Heart left ventricle (tissue), 16 donors: ENCODE results near the gene TRMT1. TPM values are rescaled to one million over a fixed set of nuclear protein-coding genes. Genes with fewer than 3 reads are reported as not detected.

Experiments used
- ATAC-seq, 4 donors: fragments of 200-7000 bp; cut with Tn5 transposase; one replicate each; pipeline ENCODE4 v1.9.1; 2020 to 2022; ENCODE audit warnings: moderate library complexity in 4 of 4, mild to moderate bottlenecking in 3 of 4, moderate number of reproducible peaks in 1 of 4
- DNase-seq, 5 donors: peaks; one replicate each; pipeline ENCODE4 v3.0.0-alpha.2; 2020
- H3K27ac ChIP-seq, 12 donors: fragments of 200-600 bp; sonication (generic) in 4 of 12; one replicate each; pipeline versions ENCODE4 v1.5.0 to v1.8.0; 2016 to 2022; ENCODE audit warnings: mild to moderate bottlenecking in 2 of 12
- H3K27me3 ChIP-seq, 9 donors: fragments of 200-600 bp; sonication (generic) in 2 of 9; one replicate each; pipeline versions ENCODE4 v1.5.1 to v1.8.0; 2016 to 2022; ENCODE audit warnings: mild to moderate bottlenecking in 3 of 9
- H3K36me3 ChIP-seq, 9 donors: fragments of 200-600 bp; sonication (generic) in 2 of 9; one replicate each; pipeline versions ENCODE4 v1.5.0 to v1.8.0; 2018 to 2022; ENCODE audit warnings: mild to moderate bottlenecking in 2 of 9
- H3K4me1 ChIP-seq, 12 donors: fragments of 200-600 bp; sonication (generic) in 4 of 12; one replicate each; pipeline versions ENCODE4 v1.5.0 to v1.8.0; 2016 to 2022; ENCODE audit warnings: mild to moderate bottlenecking in 3 of 12
- H3K4me3 ChIP-seq, 12 donors: fragments of 200-600 bp; sonication (generic) in 4 of 12; one replicate each; pipeline versions ENCODE4 v1.5.0 to v1.8.0; 2017 to 2022; ENCODE audit warnings: mild to moderate bottlenecking in 9 of 12, moderate library complexity in 4 of 12
- H3K9me3 ChIP-seq, 12 donors: fragments of 200-600 bp; sonication (generic) in 4 of 12; one replicate each; pipeline versions ENCODE4 v1.5.0 to v1.8.0; 2016 to 2022; ENCODE audit warnings: mild to moderate bottlenecking in 1 of 12
- CTCF ChIP-seq, 12 donors: fragments of 200-600 bp; sonication (generic) in 4 of 12; IDR thresholded peaks; one replicate each; pipeline versions ENCODE4 v1.5.0 to v1.8.0; 2018 to 2022; ENCODE audit warnings: antibody characterized with exemption in 12 of 12, mild to moderate bottlenecking in 5 of 12
- POLR2A ChIP-seq, 2 donors: fragments of 450-650 bp; IDR thresholded peaks; one replicate each; pipeline ENCODE4 v1.6.1; 2017; ENCODE audit warnings: antibody characterized with exemption in 2 of 2, mild to moderate bottlenecking in 2 of 2, moderate library complexity in 2 of 2
- WGBS, 4 donors: extraction: QIAGEN DNeasy Blood & Tissue Kit in 2 of 4; methylation state at CpG; one replicate each; pipeline versions ENCODE4 v1.1.5 to v1.1.7; 2013 to 2018; 5-methylcytosine and 5-hydroxymethylcytosine counted together
- intact Hi-C, 10 donors: fragments of 100-400 bp; cut with DNase I; formaldehyde crosslinking; loops; one replicate each; pipeline versions ENCODE4 v1.11.1 to v1.14.2; 2022
- polyA plus RNA-seq, 2 donors: library from polyadenylated mRNA; stranded (reverse); fragments of 200-250 nt; gene quantifications; one replicate each; pipeline ENCODE4 v1.2.3, GENCODE V29; 2013
- total RNA-seq, 9 donors: library from RNA; depleted of rRNA in 2 of 9; stranded (reverse); fragments of >200 nt in 2 of 9; fragmentation: NEBNext Ultra II Directional in 3 of 9; extraction: Animal tissue kit (Norgen Biotek cat#: 25700) in 3 of 9; gene quantifications; one replicate each; pipeline versions ENCODE4 v1.1.0 to v1.2.4, GENCODE V29; 2016 to 2023
- donor health status: ischemic (EF 13 %, LVEDD 7.1; RV severe dilation, severe dysfunction).
- donor health status: healthy with polysubstance abuse.
- donor health status: DM: no; HTN: yes; CAD: no.
- donor health status: DM: no; HTN: no; CAD: no.
- donor health status: ischemic (EF 25% LVEDD 6.9; RV normal size, moderate dysfunction).
- donor health status: ischemic (EF 25% LVEDD 5.7; RV mildly dilated, moderate dysfunction).
- donor health status: healthy.
- donor health status: DM: yes; HTN: yes; CAD: no.
- donor health status: ischemic (EF 35%, LVEDD 5.7; RV mildly dilated, moderate dysfunction).
- donor health status: nonischemic (EF 11% LVEDD 7.7; RV severe dilation, severe dysfunction).
- donor health status: DM: yes; HTN: yes; CAD: no.
- donor health status: PGD.
- donor health status: ischemic (EF 29% LVEDD 5.4; RV normal size, mild dysfunction).
- donor health status: nonischemic (EF 23%, LVEDD 6.1; RV moderate dilation, normal function).

Gene TRMT1
- total and polyA plus RNA-seq, 11 donors: 15.1 to 32.4 (median 19.1) TPM

DNA sequence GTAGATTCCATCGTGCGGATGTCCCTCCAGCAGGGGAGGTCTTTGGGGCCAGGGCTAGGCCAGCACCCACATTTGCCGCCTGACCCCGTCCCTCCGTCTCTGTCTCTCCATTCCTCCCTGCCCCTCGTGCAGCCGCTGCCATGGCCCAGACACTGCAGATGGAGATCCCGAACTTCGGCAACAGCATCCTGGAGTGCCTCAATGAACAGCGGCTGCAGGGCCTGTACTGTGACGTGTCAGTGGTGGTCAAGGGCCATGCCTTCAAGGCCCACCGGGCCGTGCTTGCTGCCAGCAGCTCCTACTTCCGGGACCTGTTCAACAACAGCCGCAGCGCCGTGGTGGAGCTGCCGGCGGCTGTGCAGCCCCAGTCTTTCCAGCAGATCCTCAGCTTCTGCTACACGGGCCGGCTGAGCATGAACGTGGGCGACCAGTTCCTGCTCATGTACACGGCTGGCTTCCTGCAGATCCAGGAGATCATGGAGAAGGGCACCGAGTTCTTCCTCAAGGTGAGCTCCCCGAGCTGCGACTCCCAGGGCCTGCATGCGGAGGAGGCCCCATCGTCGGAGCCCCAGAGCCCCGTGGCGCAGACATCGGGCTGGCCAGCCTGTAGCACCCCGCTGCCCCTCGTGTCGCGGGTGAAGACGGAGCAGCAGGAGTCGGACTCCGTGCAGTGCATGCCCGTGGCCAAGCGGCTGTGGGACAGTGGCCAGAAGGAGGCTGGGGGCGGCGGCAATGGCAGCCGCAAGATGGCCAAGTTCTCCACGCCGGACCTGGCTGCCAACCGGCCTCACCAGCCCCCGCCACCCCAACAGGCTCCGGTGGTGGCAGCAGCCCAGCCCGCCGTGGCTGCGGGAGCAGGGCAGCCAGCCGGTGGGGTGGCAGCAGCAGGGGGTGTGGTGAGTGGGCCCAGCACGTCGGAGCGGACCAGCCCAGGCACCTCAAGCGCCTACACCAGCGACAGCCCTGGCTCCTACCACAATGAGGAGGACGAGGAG is 18.8 kb upstream of the TRMT1 start:
- intact Hi-C loops: no loop called here
- ATAC-seq (peak in 1 of 4 donors; percentile 5), DNase-seq (no peak)
- Histone ChIP-seq H3K27me3 (no peaks in the 10 kb centered on the region), H3K4me1 (peaks cover 0 to 23% (median 7%) of the 10 kb centered on the region in 12 donors), H3K4me3 (no peak overlapping the region), H3K36me3 (peaks cover 0 to 48% (median 35%) of the 10 kb centered on the region in 9 donors), H3K27ac (peak overlapping the region in 9 of 12 donors; percentile 26 to 79 (median 38)), H3K9me3 (no peaks in the 10 kb centered on the region)
- WGBS, 4 donors: 89 to 95% (median 94%) methylated on average over 30 to 60 of the region's 60 CpGs
- TF ChIP-seq CTCF (IDR thresholded peaks at IDR 0.05): no peak
- TF ChIP-seq POLR2A (IDR thresholded peaks at IDR 0.05): no peak

DNA sequence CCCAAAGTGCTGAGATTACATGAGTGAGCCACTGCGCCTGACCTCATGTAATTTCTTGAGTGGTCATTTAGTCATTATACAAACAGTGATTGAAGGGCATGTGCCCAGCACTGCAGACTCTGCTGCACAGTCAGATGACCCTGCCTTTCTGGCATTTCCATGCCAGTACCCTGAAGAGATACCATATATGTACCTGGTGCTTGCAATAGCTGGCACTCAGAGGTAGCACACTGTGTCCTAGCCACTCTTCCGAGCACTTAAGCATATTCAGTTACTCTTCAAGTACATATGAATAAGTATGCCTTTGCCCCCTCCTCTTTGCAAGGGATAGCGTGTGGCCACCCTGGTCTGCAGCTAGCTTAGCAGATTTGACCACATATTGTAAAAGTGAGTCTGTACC is 18.1 kb upstream of the TRMT1 start:
- peak overlapping the region in 9 of 12 donors; percentile 26 to 79 (median 38) for H3K27ac ChIP-seq
- ATAC-seq: peak; percentile 84 to 90 (median 88)
- WGBS, 4 donors: 61 to 76% (median 65%) methylated on average over 3 of the region's 3 CpGs

GRCh38 chr19:13133241-13133870 is 16.8 kb upstream of the TRMT1 start:
- H3K9me3 ChIP-seq: no peaks in the 10 kb centered on the region
- ATAC-seq: no peak
- peaks cover 0 to 33% (median 7%) of the 10 kb centered on the region in 12 donors for H3K4me1 ChIP-seq
- intact Hi-C loops: no loop called here
- no peak overlapping the region for H3K4me3 ChIP-seq
- peak overlapping the region in 7 of 12 donors; percentile 2 to 79 (median 42) for H3K27ac ChIP-seq
- TF ChIP-seq POLR2A (IDR thresholded peaks at IDR 0.05): no peak
- TF ChIP-seq CTCF (IDR thresholded peaks at IDR 0.05): no peak
- WGBS, 4 donors: 65 to 73% (median 66%) methylated on average over 12 of the region's 12 CpGs
- DNase-seq: no peak
- peaks cover 0 to 35% (median 31%) of the 10 kb centered on the region in 9 donors for H3K36me3 ChIP-seq
- H3K27me3 ChIP-seq: no peaks in the 10 kb centered on the region

More for the DNA sequence above, 18.1 kb upstream of the TRMT1 start:
- DNase-seq: peak in 2 of 5 donors; percentile 44 to 72
- intact Hi-C loops: no loop called here
- H3K4me3 ChIP-seq: no peak overlapping the region
- no peaks in the 10 kb centered on the region for H3K27me3 ChIP-seq
- H3K4me1 ChIP-seq: peaks cover 0 to 23% (median 7%) of the 10 kb centered on the region in 12 donors
- H3K36me3 ChIP-seq: peaks cover 0 to 43% (median 35%) of the 10 kb centered on the region in 9 donors
- TF ChIP-seq CTCF (IDR thresholded peaks at IDR 0.05): no peak
- TF ChIP-seq POLR2A (IDR thresholded peaks at IDR 0.05): no peak
- no peaks in the 10 kb centered on the region for H3K9me3 ChIP-seq
